Measurements from ENCODE around the gene MRLN. TPM values are rescaled to one million over a fixed set of nuclear protein-coding genes. Genes with fewer than 3 reads are reported as not detected.

The MRLN gene
- total RNA-seq, 1 donor from 2014 or later, result not detected

GRCh38 chr10:59718257-59718656 is 35.0 kb downstream of the MRLN start:
- Histone ChIP-seq H3K9me3 (ENCODE audit: low read depth) (no peaks in the 10 kb centered on the region), H3K36me3 (no peaks in the 10 kb centered on the region), H3K4me2 (no peak overlapping the region), H4K20me1 (ENCODE audit: low read depth) (no peaks in the 10 kb centered on the region), H3K27ac (no peak overlapping the region), H3K4me3 (no peak overlapping the region), H3K27me3 (no peaks in the 10 kb centered on the region), H3K4me1 (no peaks in the 10 kb centered on the region), H2AFZ (replicated peaks) (no peak overlapping the region), H3F3A (ENCODE audit: low read depth) (no peaks in the 10 kb centered on the region), H3K79me2 (ENCODE audit: low read depth) (no peaks in the 10 kb centered on the region), H3K9ac (no peak overlapping the region)
- Mint-ChIP-seq H3K4me1 (no peaks in the 10 kb centered on the region), H3K27me3 (ENCODE audit: insufficient read depth, low read depth) (no peaks in the 10 kb centered on the region), H3K4me3 (no peak overlapping the region), H3K9me3 (no peaks in the 10 kb centered on the region), H3K36me3 (no peaks in the 10 kb centered on the region), H3K27ac (no peak overlapping the region)
- TF ChIP-seq EZH2phosphoT487 (IDR thresholded peaks at IDR 0.05) (no peak), EZH2 (IDR thresholded peaks at IDR 0.05) (no peak), CTCF (IDR thresholded peaks at IDR 0.05) (no peak)
- DNase-seq (ENCODE audit: low spot score), result no peak

- no peak overlapping the region for H3K27ac ChIP-seq
- no peak overlapping the region for H2AFZ ChIP-seq (replicated peaks)
- no peaks in the 10 kb centered on the region for H3F3A ChIP-seq (ENCODE audit: low read depth)
- no peaks in the 10 kb centered on the region for H3K9me3 Mint-ChIP-seq
- no peaks in the 10 kb centered on the region for H3K9me3 ChIP-seq (ENCODE audit: low read depth)
- no peak overlapping the region for H3K4me3 Mint-ChIP-seq
- no peak for TF ChIP-seq CTCF (IDR thresholded peaks at IDR 0.05)
- TF ChIP-seq EZH2 (IDR thresholded peaks at IDR 0.05), result no peak
- no peak for TF ChIP-seq EZH2phosphoT487 (IDR thresholded peaks at IDR 0.05)
- H3K36me3 Mint-ChIP-seq, result no peaks in the 10 kb centered on the region
- no peak for DNase-seq (ENCODE audit: low spot score)
- H3K4me1 Mint-ChIP-seq, result peaks cover under 1% of the 10 kb centered on the region
- H3K79me2 ChIP-seq (ENCODE audit: low read depth), result peaks cover 9% of the 10 kb centered on the region
- peaks cover 6% of the 10 kb centered on the region for H3K27me3 Mint-ChIP-seq (ENCODE audit: insufficient read depth, low read depth)
- peaks cover 2% of the 10 kb centered on the region for H3K4me1 ChIP-seq
- H3K9ac ChIP-seq, result no peak overlapping the region
- no peaks in the 10 kb centered on the region for H4K20me1 ChIP-seq (ENCODE audit: low read depth)
- no peak overlapping the region for H3K4me2 ChIP-seq
- H3K27ac Mint-ChIP-seq, result no peak overlapping the region
- H3K4me3 ChIP-seq, result no peak overlapping the region
- no peaks in the 10 kb centered on the region for H3K36me3 ChIP-seq
- peaks cover 12% of the 10 kb centered on the region for H3K27me3 ChIP-seq
Measured at GRCh38 chr10:59713196-59713821, 39.9 kb downstream of the MRLN start.

GRCh38 chr10:59711871-59712494 is 41.3 kb downstream of the MRLN start:
- Mint-ChIP-seq H3K9me3 (no peaks in the 10 kb centered on the region), H3K4me3 (no peak overlapping the region), H3K27me3 (ENCODE audit: insufficient read depth, low read depth) (peaks cover 6% of the 10 kb centered on the region), H3K27ac (no peak overlapping the region), H3K36me3 (peaks cover 3% of the 10 kb centered on the region), H3K4me1 (peaks cover 6% of the 10 kb centered on the region)
- H3K4me2 ChIP-seq, result no peak overlapping the region
- H3K79me2 ChIP-seq (ENCODE audit: low read depth), result peaks cover 23% of the 10 kb centered on the region
- H3K4me3 ChIP-seq, result no peak overlapping the region
- no peaks in the 10 kb centered on the region for H3F3A ChIP-seq (ENCODE audit: low read depth)
- H3K27me3 ChIP-seq, result peaks cover 12% of the 10 kb centered on the region
- no peaks in the 10 kb centered on the region for H3K36me3 ChIP-seq
- no peak overlapping the region for H3K9ac ChIP-seq
- no peak overlapping the region for H2AFZ ChIP-seq (replicated peaks)
- no peaks in the 10 kb centered on the region for H3K9me3 ChIP-seq (ENCODE audit: low read depth)
- DNase-seq (ENCODE audit: low spot score), result no peak
- TF ChIP-seq EZH2phosphoT487 (IDR thresholded peaks at IDR 0.05) (no peak), EZH2 (IDR thresholded peaks at IDR 0.05) (no peak), CTCF (IDR thresholded peaks at IDR 0.05) (no peak)
- no peak overlapping the region for H3K27ac ChIP-seq
- H3K4me1 ChIP-seq, result peaks cover 8% of the 10 kb centered on the region
- no peaks in the 10 kb centered on the region for H4K20me1 ChIP-seq (ENCODE audit: low read depth)

All from neural progenitor cell (in vitro differentiated cells).